Activated B cell treated with CpG ODN at 0.5 μM for 24 hours (primary cell): ENCODE data around the gene CA12. TPM values are rescaled to one million over a fixed set of nuclear protein-coding genes. Genes with fewer than 3 reads are reported as not detected.

ENCODE experiments used
- ATAC-seq: fragments of 200-7000 bp; cut with Tn5 transposase; one replicate; pipeline ENCODE4 v1.10.0; 2021; ENCODE audit warnings: low read depth, mild to moderate bottlenecking, moderate library complexity
- CTCF ChIA-PET: fragments of 350-600 bp; sonication (Branson Sonifier 250); formaldehyde crosslinking; loops from one replicate; lab custom pipeline; 2021; ENCODE audit warnings: antibody characterized with exemption; lab: Charles Lee
- POLR2A ChIA-PET: fragments of 350-600 bp; sonication (Branson Sonifier 250); formaldehyde crosslinking; loops from one replicate; lab custom pipeline; 2021; ENCODE audit warnings: antibody characterized with exemption; lab: Charles Lee
- DNase-seq: peaks from one replicate; pipeline ENCODE4 v3.0.0; 2022
- H3K27ac Mint-ChIP-seq: one replicate; pipeline ENCODE4 v1.8.0; 2020; ENCODE audit warnings: mixed read lengths
- H3K27me3 Mint-ChIP-seq: one replicate; pipeline ENCODE4 v1.8.0; 2021; ENCODE audit warnings: mixed read lengths
- H3K36me3 Mint-ChIP-seq: one replicate; pipeline ENCODE4 v1.8.0; 2021; ENCODE audit warnings: low read depth, mixed read lengths
- H3K4me1 Mint-ChIP-seq: one replicate; pipeline ENCODE4 v1.8.0; 2021; ENCODE audit warnings: mixed read lengths
- H3K4me3 Mint-ChIP-seq: one replicate; pipeline ENCODE4 v1.8.0; 2020; ENCODE audit warnings: mild to moderate bottlenecking, mixed read lengths
- H3K9me3 Mint-ChIP-seq: one replicate; pipeline ENCODE4 v1.8.0; 2020; ENCODE audit warnings: mixed read lengths
- intact Hi-C: fragments of 100-400 bp; cut with micrococcal nuclease; formaldehyde crosslinking; loops from one replicate; pipeline ENCODE4 v1.15.1; 2024
- total RNA-seq: library from RNA; stranded (reverse); gene quantifications from 2 replicates; pipeline ENCODE4 v1.2.3, GENCODE V29; 2022
- TF ChIP-seq, protein P1 (sequence below): fragments of 200-600 bp; IDR thresholded peaks from one replicate; pipeline ENCODE4 v1.8.0; 2022; ENCODE audit warnings: antibody characterized with exemption, mild to moderate bottlenecking

CA12 gene
- total RNA-seq, 1 donor from 2014 or later, result not detected

DNA sequence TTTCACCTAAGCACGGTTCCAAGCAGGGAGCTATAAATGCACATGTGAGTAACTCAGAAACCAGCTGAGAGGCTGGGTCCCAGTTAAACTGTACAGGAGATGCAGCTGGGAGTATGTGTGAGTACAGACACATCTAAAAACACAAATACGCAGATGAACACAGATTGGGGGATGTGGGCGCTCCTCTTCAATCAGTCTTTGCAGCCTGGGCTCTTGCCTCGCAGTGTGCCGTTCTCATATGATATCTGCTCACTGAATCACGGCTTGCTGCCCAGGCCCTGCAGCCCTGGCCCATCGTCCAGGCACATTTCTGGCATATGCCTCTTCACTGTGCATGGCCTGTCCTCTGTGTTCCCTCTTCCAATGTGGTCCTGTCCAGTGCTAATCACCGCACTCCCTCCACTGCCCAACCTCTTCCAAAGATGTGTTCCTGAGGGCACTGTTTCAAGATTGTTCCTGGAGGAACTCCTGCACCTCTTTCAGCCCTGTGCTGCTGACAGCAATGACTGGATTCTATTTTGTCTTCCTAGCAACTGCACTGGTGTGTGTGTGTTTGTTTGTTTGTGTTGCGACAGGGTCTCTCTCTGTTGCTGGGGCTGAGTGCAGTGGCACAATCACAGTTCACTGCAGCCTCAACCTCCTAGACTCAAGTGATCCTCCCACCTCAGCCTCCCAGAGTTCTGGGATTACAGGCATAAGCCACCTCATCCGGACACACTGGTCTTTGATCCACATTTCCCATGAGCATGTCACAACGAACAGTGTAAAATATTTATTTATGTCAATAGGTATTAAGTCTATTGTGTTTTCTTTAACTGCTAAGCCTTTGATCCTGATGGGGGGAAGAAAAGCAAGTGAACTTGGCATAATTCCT is 17.0 kb downstream of the CA12 start:
- intact Hi-C loops, result no loop called here
- no peaks in the 10 kb centered on the region for H3K27me3 Mint-ChIP-seq
- DNase-seq, result no peak
- CTCF ChIA-PET, result no interaction called here
- H3K4me3 Mint-ChIP-seq, result no peak overlapping the region
- H3K36me3 Mint-ChIP-seq, result no peaks in the 10 kb centered on the region
- no peaks in the 10 kb centered on the region for H3K9me3 Mint-ChIP-seq
- TF ChIP-seq, protein P1, sequence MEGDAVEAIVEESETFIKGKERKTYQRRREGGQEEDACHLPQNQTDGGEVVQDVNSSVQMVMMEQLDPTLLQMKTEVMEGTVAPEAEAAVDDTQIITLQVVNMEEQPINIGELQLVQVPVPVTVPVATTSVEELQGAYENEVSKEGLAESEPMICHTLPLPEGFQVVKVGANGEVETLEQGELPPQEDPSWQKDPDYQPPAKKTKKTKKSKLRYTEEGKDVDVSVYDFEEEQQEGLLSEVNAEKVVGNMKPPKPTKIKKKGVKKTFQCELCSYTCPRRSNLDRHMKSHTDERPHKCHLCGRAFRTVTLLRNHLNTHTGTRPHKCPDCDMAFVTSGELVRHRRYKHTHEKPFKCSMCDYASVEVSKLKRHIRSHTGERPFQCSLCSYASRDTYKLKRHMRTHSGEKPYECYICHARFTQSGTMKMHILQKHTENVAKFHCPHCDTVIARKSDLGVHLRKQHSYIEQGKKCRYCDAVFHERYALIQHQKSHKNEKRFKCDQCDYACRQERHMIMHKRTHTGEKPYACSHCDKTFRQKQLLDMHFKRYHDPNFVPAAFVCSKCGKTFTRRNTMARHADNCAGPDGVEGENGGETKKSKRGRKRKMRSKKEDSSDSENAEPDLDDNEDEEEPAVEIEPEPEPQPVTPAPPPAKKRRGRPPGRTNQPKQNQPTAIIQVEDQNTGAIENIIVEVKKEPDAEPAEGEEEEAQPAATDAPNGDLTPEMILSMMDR, result no peak
- peaks cover 21% of the 10 kb centered on the region for H3K4me1 Mint-ChIP-seq
- no peak for ATAC-seq
- POLR2A ChIA-PET, result interaction anchor here (0.6 kb wide), 1 partner anchor 115 kb away, joined by 7 read pairs; no protein-coding TSS in a partner anchor
- no peak overlapping the region for H3K27ac Mint-ChIP-seq

DNA sequence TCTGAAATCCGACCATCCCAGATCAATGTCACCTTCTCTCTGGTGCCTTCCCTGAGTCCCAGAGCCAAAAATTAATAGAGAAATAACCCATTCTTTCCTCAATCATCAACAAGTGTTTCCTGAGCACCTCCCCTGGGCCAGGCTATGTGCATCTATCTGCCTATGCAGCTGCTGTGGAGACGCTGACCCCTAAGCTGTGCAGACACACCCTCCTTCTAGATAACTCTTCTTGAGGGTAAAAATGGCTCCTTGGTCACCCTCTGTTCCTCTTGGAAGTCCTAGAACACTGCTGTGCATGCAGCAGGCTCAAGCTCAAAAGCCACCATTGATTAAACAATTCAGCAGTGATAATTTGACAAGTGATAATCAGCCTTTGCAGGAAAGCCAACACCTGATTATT is 18.4 kb downstream of the CA12 start:
- no peaks in the 10 kb centered on the region for H3K9me3 Mint-ChIP-seq
- H3K4me3 Mint-ChIP-seq, result no peak overlapping the region
- CTCF ChIA-PET, result no interaction called here
- intact Hi-C loops, result loop anchor here (2.0 kb wide), 1 partner anchor 20 kb away; no protein-coding TSS in a partner anchor
- TF ChIP-seq, protein P1, result no peak
- no peaks in the 10 kb centered on the region for H3K36me3 Mint-ChIP-seq
- no peaks in the 10 kb centered on the region for H3K27me3 Mint-ChIP-seq
- peaks cover 21% of the 10 kb centered on the region for H3K4me1 Mint-ChIP-seq
- ATAC-seq (no peak), DNase-seq (no peak)
- POLR2A ChIA-PET, result interaction anchor here (0.6 kb wide), 1 partner anchor 10 kb away, joined by 4 read pairs; no protein-coding TSS in a partner anchor
- peak overlapping the region; percentile 82 for H3K27ac Mint-ChIP-seq

DNA sequence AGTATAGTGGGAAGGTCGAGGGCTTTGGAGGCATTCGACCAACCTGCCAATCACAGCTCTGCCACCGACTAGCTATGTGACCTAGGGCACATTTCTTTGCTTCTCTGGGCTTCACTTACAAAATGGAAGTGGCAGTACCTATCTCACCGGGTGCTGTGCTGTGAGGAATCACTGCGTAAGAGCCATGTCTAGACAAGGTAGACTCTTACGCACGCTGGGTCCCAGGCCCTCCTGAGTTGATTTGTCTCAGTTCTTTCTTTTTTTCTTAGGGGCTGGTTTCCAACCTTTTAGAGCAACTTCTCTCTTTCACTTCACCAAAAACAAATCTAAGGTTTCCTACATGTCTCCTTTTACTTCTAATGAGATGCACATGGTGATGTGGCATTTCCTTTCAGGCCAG is 18.8 kb downstream of the CA12 start:
- intact Hi-C loops, result loop anchor here (2.0 kb wide), 1 partner anchor 20 kb away; no protein-coding TSS in a partner anchor
- CTCF ChIA-PET, result no interaction called here
- H3K4me3 Mint-ChIP-seq, result peak overlapping the region; percentile 52
- peak overlapping the region; percentile 82 for H3K27ac Mint-ChIP-seq
- H3K4me1 Mint-ChIP-seq, result peaks cover 21% of the 10 kb centered on the region
- no peaks in the 10 kb centered on the region for H3K36me3 Mint-ChIP-seq
- ATAC-seq, result peak; percentile 77
- H3K9me3 Mint-ChIP-seq, result no peaks in the 10 kb centered on the region
- TF ChIP-seq, protein P1, result no peak
- H3K27me3 Mint-ChIP-seq, result peaks cover 1% of the 10 kb centered on the region
- no peak for DNase-seq
- POLR2A ChIA-PET, result interaction anchor here (0.6 kb wide), 1 partner anchor 173 kb away, joined by 6 read pairs; the partner anchor contains the start of gene RAB8B

DNA sequence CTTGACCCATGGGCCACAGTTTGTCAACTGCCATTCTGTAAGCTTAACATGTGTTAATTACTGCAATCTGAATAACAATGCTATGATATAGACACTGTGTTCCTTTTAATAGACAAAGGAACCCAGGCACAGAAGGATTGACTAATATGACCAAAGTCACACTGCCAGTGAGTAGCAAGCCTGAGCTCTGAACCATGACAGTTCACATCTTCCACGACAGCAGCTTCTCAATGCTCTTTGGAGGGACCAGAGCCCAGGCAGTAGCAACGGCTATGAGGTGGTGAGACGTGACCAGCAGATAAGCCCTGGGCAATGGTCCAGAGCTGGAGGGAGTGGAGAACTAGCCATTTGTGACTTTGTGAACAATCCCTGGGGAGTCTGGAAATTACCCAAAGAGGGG is 19.4 kb downstream of the CA12 start:
- Mint-ChIP-seq H3K4me3 (peak overlapping the region; percentile 44), H3K4me1 (peaks cover 21% of the 10 kb centered on the region), H3K9me3 (no peaks in the 10 kb centered on the region), H3K27ac (peak overlapping the region; percentile 76), H3K36me3 (no peaks in the 10 kb centered on the region), H3K27me3 (peaks cover 1% of the 10 kb centered on the region)
- TF ChIP-seq, protein P1, result no peak
- ATAC-seq, result peak; percentile 65
- intact Hi-C loops, result loop anchor here (2.0 kb wide), 1 partner anchor 19 kb away; no protein-coding TSS in a partner anchor
- no peak for DNase-seq
- ChIA-PET POLR2A (interaction anchor here (0.6 to 0.8 kb wide), 3 partner anchors 19 to 1217 kb away, joined by 3 to 6 read pairs (median 5); partner anchors contain the start of gene RAB8B), CTCF (no interaction called here)

DNA sequence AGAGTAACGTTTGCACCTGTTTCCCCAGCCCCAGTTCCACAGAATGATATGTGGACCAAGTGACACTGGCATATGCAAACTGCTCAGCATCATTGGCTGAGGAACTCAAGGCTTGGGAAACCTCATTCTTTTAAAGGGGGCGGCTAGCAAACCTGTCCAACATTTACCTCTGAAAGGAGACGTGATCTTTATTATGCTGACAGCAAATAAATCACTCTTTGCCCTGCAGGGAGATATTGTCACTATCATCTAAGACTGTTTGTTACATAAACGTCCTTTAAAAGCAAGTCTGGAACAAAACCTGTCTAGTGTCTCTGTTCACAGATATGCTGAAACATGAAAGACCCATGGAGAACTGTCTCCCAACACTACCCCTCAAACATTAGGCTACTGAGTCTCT is 21.5 kb downstream of the CA12 start:
- peaks cover 1% of the 10 kb centered on the region for H3K27me3 Mint-ChIP-seq
- CTCF ChIA-PET, result no interaction called here
- intact Hi-C loops, result no loop called here
- ATAC-seq, result no peak
- H3K27ac Mint-ChIP-seq, result no peak overlapping the region
- H3K4me3 Mint-ChIP-seq, result no peak overlapping the region
- peaks cover 25% of the 10 kb centered on the region for H3K4me1 Mint-ChIP-seq
- POLR2A ChIA-PET, result no interaction called here
- no peaks in the 10 kb centered on the region for H3K9me3 Mint-ChIP-seq
- H3K36me3 Mint-ChIP-seq, result no peaks in the 10 kb centered on the region
- no peak for DNase-seq
- TF ChIP-seq, protein P1, result no peak
